Activated T-helper 17 cell treated with anti-CD3 and anti-CD28 coated beads, Interleukin-2, amount 50 U/mL, for 72 hours (primary cell): ENCODE measurements around the gene SYT1. TPM values are rescaled to one million over a fixed set of nuclear protein-coding genes. Genes with fewer than 3 reads are reported as not detected.

ENCODE experiments used
- ATAC-seq: fragments of 150-1000 bp; cut with Tn5 transposase; replicated peaks from 2 replicates; pipeline ENCODE4 v1.10.0; 2021; ENCODE audit warnings: mild to moderate bottlenecking, moderate library complexity
- H3K27ac Mint-ChIP-seq: one replicate; pipeline ENCODE4 v1.8.0; 2022; ENCODE audit warnings: mixed read lengths
- H3K27me3 Mint-ChIP-seq: one replicate; pipeline ENCODE4 v1.8.0; 2022; ENCODE audit warnings: mixed read lengths
- H3K36me3 Mint-ChIP-seq: one replicate; pipeline ENCODE4 v1.8.0; 2022; ENCODE audit warnings: low read depth, mild to moderate bottlenecking, mixed read lengths
- H3K4me1 Mint-ChIP-seq: one replicate; pipeline ENCODE4 v1.8.0; 2022; ENCODE audit warnings: mixed read lengths
- H3K4me3 Mint-ChIP-seq: one replicate; pipeline ENCODE4 v1.8.0; 2022; ENCODE audit warnings: mild to moderate bottlenecking, mixed read lengths
- H3K9me3 Mint-ChIP-seq: one replicate; pipeline ENCODE4 v1.8.0; 2022; ENCODE audit warnings: mixed read lengths
- total RNA-seq, 2 donors: library from RNA; stranded (reverse); gene quantifications; one replicate each; pipeline ENCODE4 v1.2.3, GENCODE V29; 2022

The SYT1 gene
- total RNA-seq, 2 donors from 2014 or later, result not detected

GRCh38 chr12:78929075-78929418 is 64.5 kb downstream of the SYT1 start:
- H3K4me1 Mint-ChIP-seq, result no peaks in the 10 kb centered on the region
- H3K36me3 Mint-ChIP-seq, result no peaks in the 10 kb centered on the region
- H3K27ac Mint-ChIP-seq, result no peak overlapping the region
- H3K4me3 Mint-ChIP-seq, result no peak overlapping the region
- no peak for ATAC-seq
- peaks cover 11% of the 10 kb centered on the region for H3K9me3 Mint-ChIP-seq
- no peaks in the 10 kb centered on the region for H3K27me3 Mint-ChIP-seq

- no peak overlapping the region for H3K27ac Mint-ChIP-seq
- H3K27me3 Mint-ChIP-seq, result no peaks in the 10 kb centered on the region
- ATAC-seq, result no peak
- no peaks in the 10 kb centered on the region for H3K4me1 Mint-ChIP-seq
- no peaks in the 10 kb centered on the region for H3K36me3 Mint-ChIP-seq
- H3K4me3 Mint-ChIP-seq, result no peak overlapping the region
- peaks cover 11% of the 10 kb centered on the region for H3K9me3 Mint-ChIP-seq
Observed at GRCh38 chr12:78931466-78931990, 67.0 kb downstream of the SYT1 start.

GRCh38 chr12:78933014-78933413 is 68.4 kb downstream of the SYT1 start:
- Mint-ChIP-seq H3K36me3 (no peaks in the 10 kb centered on the region), H3K4me3 (no peak overlapping the region), H3K4me1 (no peaks in the 10 kb centered on the region), H3K9me3 (peaks cover 11% of the 10 kb centered on the region), H3K27me3 (no peaks in the 10 kb centered on the region), H3K27ac (no peak overlapping the region)
- no peak for ATAC-seq

GRCh38 chr12:78938341-78939084 is 73.9 kb downstream of the SYT1 start:
- Mint-ChIP-seq H3K4me1 (no peaks in the 10 kb centered on the region), H3K27ac (no peak overlapping the region), H3K4me3 (no peak overlapping the region), H3K36me3 (no peaks in the 10 kb centered on the region), H3K27me3 (no peaks in the 10 kb centered on the region), H3K9me3 (peaks cover 11% of the 10 kb centered on the region)
- ATAC-seq, result no peak

GRCh38 chr12:78949532-78949931 is 85.0 kb downstream of the SYT1 start:
- peaks cover 4% of the 10 kb centered on the region for H3K9me3 Mint-ChIP-seq
- H3K27ac Mint-ChIP-seq, result no peak overlapping the region
- no peaks in the 10 kb centered on the region for H3K4me1 Mint-ChIP-seq
- no peak overlapping the region for H3K4me3 Mint-ChIP-seq
- no peak for ATAC-seq
- H3K27me3 Mint-ChIP-seq, result no peaks in the 10 kb centered on the region
- H3K36me3 Mint-ChIP-seq, result no peaks in the 10 kb centered on the region

GRCh38 chr12:78951803-78952551 is 87.4 kb downstream of the SYT1 start:
- H3K9me3 Mint-ChIP-seq, result peaks cover 5% of the 10 kb centered on the region
- H3K27ac Mint-ChIP-seq, result no peak overlapping the region
- H3K4me1 Mint-ChIP-seq, result no peaks in the 10 kb centered on the region
- no peaks in the 10 kb centered on the region for H3K36me3 Mint-ChIP-seq
- no peak for ATAC-seq
- H3K27me3 Mint-ChIP-seq, result no peaks in the 10 kb centered on the region
- no peak overlapping the region for H3K4me3 Mint-ChIP-seq

- no peak overlapping the region for H3K4me3 Mint-ChIP-seq
- no peak for ATAC-seq
- H3K36me3 Mint-ChIP-seq, result no peaks in the 10 kb centered on the region
- no peaks in the 10 kb centered on the region for H3K27me3 Mint-ChIP-seq
- peaks cover 8% of the 10 kb centered on the region for H3K9me3 Mint-ChIP-seq
- H3K27ac Mint-ChIP-seq, result no peak overlapping the region
- no peaks in the 10 kb centered on the region for H3K4me1 Mint-ChIP-seq
Observed at GRCh38 chr12:78952552-78952929, 88.0 kb downstream of the SYT1 start.

- peaks cover 12% of the 10 kb centered on the region for H3K9me3 Mint-ChIP-seq
- H3K27ac Mint-ChIP-seq, result no peak overlapping the region
- no peaks in the 10 kb centered on the region for H3K36me3 Mint-ChIP-seq
- no peak for ATAC-seq
- no peak overlapping the region for H3K4me3 Mint-ChIP-seq
- H3K4me1 Mint-ChIP-seq, result no peaks in the 10 kb centered on the region
- H3K27me3 Mint-ChIP-seq, result no peaks in the 10 kb centered on the region
Observed at GRCh38 chr12:78958941-78959340, 94.4 kb downstream of the SYT1 start.

GRCh38 chr12:78959556-78959955 is 95.0 kb downstream of the SYT1 start:
- Mint-ChIP-seq H3K4me1 (no peaks in the 10 kb centered on the region), H3K27ac (no peak overlapping the region), H3K4me3 (no peak overlapping the region), H3K9me3 (peaks cover 12% of the 10 kb centered on the region), H3K27me3 (no peaks in the 10 kb centered on the region), H3K36me3 (no peaks in the 10 kb centered on the region)
- ATAC-seq, result no peak

GRCh38 chr12:78961171-78961570 is 96.6 kb downstream of the SYT1 start:
- Mint-ChIP-seq H3K9me3 (peaks cover 7% of the 10 kb centered on the region), H3K27me3 (no peaks in the 10 kb centered on the region), H3K4me3 (no peak overlapping the region), H3K36me3 (no peaks in the 10 kb centered on the region), H3K27ac (no peak overlapping the region), H3K4me1 (no peaks in the 10 kb centered on the region)
- no peak for ATAC-seq

GRCh38 chr12:78963439-78964227 is 99.1 kb downstream of the SYT1 start:
- peaks cover 17% of the 10 kb centered on the region for H3K9me3 Mint-ChIP-seq
- no peaks in the 10 kb centered on the region for H3K36me3 Mint-ChIP-seq
- no peaks in the 10 kb centered on the region for H3K4me1 Mint-ChIP-seq
- H3K27me3 Mint-ChIP-seq, result no peaks in the 10 kb centered on the region
- H3K27ac Mint-ChIP-seq, result no peak overlapping the region
- H3K4me3 Mint-ChIP-seq, result no peak overlapping the region
- ATAC-seq, result no peak

GRCh38 chr12:78964521-78964920 is 99.9 kb downstream of the SYT1 start:
- ATAC-seq, result no peak
- peaks cover 23% of the 10 kb centered on the region for H3K9me3 Mint-ChIP-seq
- no peak overlapping the region for H3K4me3 Mint-ChIP-seq
- no peaks in the 10 kb centered on the region for H3K27me3 Mint-ChIP-seq
- no peaks in the 10 kb centered on the region for H3K4me1 Mint-ChIP-seq
- no peak overlapping the region for H3K27ac Mint-ChIP-seq
- no peaks in the 10 kb centered on the region for H3K36me3 Mint-ChIP-seq

GRCh38 chr12:78966062-78966461 is 101.5 kb downstream of the SYT1 start:
- H3K4me1 Mint-ChIP-seq, result no peaks in the 10 kb centered on the region
- no peak overlapping the region for H3K4me3 Mint-ChIP-seq
- peaks cover 23% of the 10 kb centered on the region for H3K9me3 Mint-ChIP-seq
- H3K36me3 Mint-ChIP-seq, result no peaks in the 10 kb centered on the region
- no peak for ATAC-seq
- no peak overlapping the region for H3K27ac Mint-ChIP-seq
- no peaks in the 10 kb centered on the region for H3K27me3 Mint-ChIP-seq

GRCh38 chr12:78966926-78967325 is 102.4 kb downstream of the SYT1 start:
- Mint-ChIP-seq H3K27ac (no peak overlapping the region), H3K4me1 (no peaks in the 10 kb centered on the region), H3K36me3 (no peaks in the 10 kb centered on the region), H3K4me3 (no peak overlapping the region), H3K27me3 (no peaks in the 10 kb centered on the region), H3K9me3 (peaks cover 21% of the 10 kb centered on the region)
- no peak for ATAC-seq
